Activated T-cell treated with anti-CD3 and anti-CD28 coated beads for 24 hours (primary cell): ENCODE results near the gene MED4.

Experiments
- DNase-seq: peaks from one replicate; pipeline ENCODE4 v3.0.0-alpha.2; 2020; ENCODE audit warnings: low read depth

MED4 gene

GRCh38 chr13:48094781-48095502, at the start of gene MED4:
MED4 (minus strand) TSS chr13:48095104; CDS start chr13:48095078, 26 bp downstream.
- DNase-seq, result peak; percentile 97

GRCh38 chr13:48144413-48145035, 49.6 kb upstream of the MED4 start:
- no peak for DNase-seq

- DNase-seq, result no peak
Observed at GRCh38 chr13:48142436-48142835, 47.5 kb upstream of the MED4 start.

GRCh38 chr13:48138270-48138669, 43.4 kb upstream of the MED4 start:
- DNase-seq, result no peak

- DNase-seq, result no peak
Observed at GRCh38 chr13:48132961-48133360, 38.1 kb upstream of the MED4 start.

GRCh38 chr13:48131533-48131932, 36.6 kb upstream of the MED4 start:
- DNase-seq, result no peak

GRCh38 chr13:48126944-48127830, 32.3 kb upstream of the MED4 start:
- DNase-seq, result peak; percentile 7

GRCh38 chr13:48125794-48126228, 30.9 kb upstream of the MED4 start:
- no peak for DNase-seq

- no peak for DNase-seq
Observed at GRCh38 chr13:48123812-48124211, 28.9 kb upstream of the MED4 start.

- DNase-seq, result no peak
Observed at GRCh38 chr13:48121733-48122132, 26.8 kb upstream of the MED4 start.

- no peak for DNase-seq
Observed at GRCh38 chr13:48120241-48120640, 25.3 kb upstream of the MED4 start.

- DNase-seq, result no peak
Observed at GRCh38 chr13:48118030-48118429, 23.1 kb upstream of the MED4 start.

- no peak for DNase-seq
Observed at GRCh38 chr13:48116808-48117207, 21.9 kb upstream of the MED4 start.

- DNase-seq, result no peak
Observed at GRCh38 chr13:48113756-48114130, 18.8 kb upstream of the MED4 start.

- DNase-seq, result no peak
Observed at GRCh38 chr13:48112896-48113755, 18.2 kb upstream of the MED4 start.

- DNase-seq, result no peak
Observed at GRCh38 chr13:48110931-48111721, 16.2 kb upstream of the MED4 start.

GRCh38 chr13:48110132-48110868, 15.4 kb upstream of the MED4 start:
- no peak for DNase-seq

GRCh38 chr13:48108106-48108505, 13.2 kb upstream of the MED4 start:
- no peak for DNase-seq

- no peak for DNase-seq
Observed at GRCh38 chr13:48097793-48098192, 2.9 kb upstream of the MED4 start.

- DNase-seq, result no peak
Observed at GRCh38 chr13:48096670-48097069, 1.8 kb upstream of the MED4 start.
